NOMO-1 (cell line): ENCODE results near the gene FABP1.

ENCODE experiments used
- DNase-seq, 2 experiments: peaks; one replicate each; lab custom pipeline; 2025; ENCODE audit not compliant: unreplicated experiment in 2 of 2; lab: John Stamatoyannopoulos, UW

FABP1 gene

DNA sequence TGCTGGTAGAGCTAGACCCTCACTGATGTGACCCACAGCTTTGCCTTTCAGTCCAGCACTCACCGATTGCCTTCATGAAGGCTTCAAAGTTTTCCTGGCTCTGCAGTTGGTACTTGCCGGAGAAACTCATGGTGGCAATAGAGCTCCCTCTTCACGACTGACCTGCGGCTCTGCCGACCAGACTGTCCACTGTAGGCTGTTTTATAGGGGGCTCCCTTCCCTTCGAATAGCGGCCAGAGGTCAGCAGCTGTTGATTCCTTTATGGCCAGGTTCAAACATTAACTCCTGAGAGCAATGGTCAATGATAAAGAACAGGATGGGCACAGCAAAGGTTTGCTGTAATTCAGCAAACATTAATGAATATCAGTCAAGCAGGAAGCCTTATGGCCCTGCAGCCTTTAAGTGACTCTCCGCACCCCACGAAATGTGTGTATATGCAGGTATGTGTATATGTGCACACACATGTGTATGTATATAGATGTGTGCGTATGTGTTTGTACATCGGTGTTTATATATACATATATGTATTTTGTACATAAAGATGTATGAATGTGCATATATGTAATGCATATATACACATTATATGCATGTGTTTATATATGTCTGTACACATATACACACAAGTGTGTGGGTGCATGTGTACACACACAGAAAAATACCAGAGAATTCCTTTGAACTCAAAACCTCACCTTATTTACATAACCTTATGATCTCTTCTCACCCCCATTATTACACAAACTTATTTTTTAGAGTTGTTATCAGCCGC lies at the start of gene FABP1:
Gene FABP1 (minus strand): TSS at position 175 of the 766 bp plus-strand sequence. CDS start 45 bp downstream, at position 130.
- DNase-seq: no peak

DNA sequence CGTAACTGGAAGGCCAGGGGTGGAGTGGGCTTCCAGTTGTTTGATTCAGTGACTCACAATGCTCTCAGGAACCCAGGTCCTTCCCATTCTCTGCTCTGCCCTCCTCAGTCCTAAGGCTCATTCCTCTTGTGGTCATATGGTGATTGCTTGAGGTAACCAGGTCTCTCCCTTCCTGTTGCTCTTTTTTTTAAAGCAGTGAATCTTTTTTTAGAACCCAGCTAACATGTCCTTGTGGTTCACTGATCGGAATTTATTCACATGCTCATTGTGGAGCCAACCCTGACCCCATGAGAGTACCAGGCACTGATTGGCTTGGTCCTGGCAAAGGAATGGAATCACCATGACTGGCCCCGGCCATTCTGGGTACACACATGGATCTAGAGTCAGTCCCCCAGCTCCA lies 49.7 kb upstream of the FABP1 start:
- no peak for DNase-seq

DNA sequence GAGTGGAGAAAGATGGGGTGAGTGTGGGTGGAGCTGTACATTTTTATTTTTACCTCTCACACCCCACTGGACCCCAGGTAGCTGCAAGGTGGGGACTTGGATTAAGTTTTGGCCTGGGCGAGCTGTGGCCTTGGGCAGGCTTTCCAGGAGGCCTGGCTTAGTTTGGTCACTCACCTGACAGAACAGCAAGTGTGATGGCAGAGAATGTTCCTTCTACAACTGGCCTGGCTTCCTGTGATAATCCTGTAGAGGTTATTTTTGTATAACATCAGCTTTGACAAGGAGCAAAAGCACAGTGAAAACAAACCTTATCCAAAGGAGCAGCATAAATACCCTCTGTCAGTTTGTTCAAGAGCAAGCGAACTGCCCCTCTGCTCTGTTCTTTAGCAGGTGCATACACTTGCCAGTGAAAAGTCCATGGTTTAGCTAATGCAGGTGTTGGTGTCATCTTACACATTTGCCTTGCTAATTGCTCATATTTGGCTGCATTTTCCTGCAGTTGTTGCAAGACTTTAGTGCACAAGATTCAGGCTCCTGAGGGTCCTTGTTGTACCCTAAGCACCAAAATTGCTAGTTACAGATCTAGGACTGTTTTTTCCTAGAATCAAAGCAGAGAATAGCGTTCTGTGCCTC lies 48.6 kb upstream of the FABP1 start:
- DNase-seq: no peak

DNA sequence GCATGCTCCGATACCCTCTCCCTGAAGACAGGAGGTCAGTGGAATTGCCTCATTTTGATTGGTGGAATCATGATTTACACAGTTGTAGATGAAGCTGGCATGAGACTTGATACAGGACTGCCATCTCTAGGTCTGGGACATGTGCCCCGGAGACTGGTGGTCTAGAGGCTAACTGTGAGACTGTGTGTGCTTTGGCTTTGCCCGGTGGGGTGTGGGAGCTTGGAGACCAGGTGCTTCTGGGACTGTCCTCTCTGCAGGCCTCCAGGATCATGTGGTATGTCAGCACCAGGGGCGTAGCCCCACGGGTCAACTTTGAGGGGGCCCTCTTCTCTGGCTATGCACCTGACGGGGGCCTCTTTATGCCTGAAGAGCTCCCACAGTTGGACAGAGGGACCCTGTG lies 45.0 kb upstream of the FABP1 start:
- DNase-seq: no peak

DNA sequence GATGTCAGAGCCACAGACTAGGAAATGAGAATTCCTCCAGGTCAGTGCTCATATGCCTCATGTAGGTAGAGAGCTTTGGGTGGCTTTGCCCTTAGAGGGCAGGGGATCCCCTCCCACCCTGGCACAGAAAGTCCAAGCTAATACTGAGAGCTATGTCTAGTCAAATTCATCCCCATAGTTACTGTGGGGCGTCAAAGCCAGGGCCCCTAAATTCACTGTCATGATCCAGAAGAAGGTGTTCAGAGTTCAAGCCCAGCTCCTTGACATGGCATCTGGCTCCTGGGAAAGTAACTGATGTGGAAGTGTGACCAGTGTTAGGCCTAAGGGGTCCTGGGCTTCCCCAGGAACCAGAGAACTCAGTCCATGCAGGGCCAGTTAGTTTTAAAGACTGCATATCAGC lies 44.1 kb upstream of the FABP1 start:
- DNase-seq: no peak

DNA sequence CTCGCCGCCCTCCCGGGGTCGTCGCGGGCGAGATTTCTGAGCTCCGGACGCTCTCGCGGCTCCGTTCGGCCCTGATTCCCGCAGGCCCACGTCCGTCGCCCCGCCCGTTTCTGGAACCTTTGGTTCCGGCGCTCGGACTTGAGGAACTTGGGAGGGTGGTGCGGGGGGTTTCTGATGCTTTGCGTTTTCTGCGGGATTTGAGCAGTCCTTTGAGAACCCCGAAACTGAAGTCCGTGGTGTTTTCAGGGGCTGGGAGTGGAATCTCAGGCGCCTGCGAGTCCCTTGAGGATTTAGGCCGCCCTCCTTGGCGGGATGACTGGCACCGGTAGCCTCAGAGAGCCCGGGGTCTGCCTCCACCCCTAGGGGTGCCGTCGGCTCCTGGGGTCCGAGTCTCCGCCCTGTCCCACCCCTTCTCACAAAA lies 42.6 kb upstream of the FABP1 start:
- DNase-seq: peak; percentile 8 to 47

DNA sequence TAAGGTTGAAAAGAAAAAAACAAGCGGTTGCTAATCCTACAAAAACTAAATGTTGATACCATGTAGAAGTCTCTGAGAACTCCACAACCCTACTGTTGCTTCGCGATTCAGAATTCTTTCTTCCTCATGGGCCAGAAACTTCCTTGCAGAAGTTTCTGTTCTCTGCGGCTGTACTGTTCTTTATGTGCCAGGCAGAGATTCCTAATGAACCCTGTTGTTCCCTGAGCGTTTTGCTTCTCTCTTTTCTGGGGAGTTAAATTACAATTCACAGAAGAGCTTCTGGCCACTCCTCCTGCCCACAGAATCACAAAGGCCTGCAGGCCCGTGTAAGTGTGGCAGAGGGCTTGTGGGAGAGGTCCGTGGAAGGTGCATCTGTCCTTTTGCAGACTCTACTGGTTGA lies 40.5 kb upstream of the FABP1 start:
- peak in 1 of 2 experiments; percentile 1 for DNase-seq

DNA sequence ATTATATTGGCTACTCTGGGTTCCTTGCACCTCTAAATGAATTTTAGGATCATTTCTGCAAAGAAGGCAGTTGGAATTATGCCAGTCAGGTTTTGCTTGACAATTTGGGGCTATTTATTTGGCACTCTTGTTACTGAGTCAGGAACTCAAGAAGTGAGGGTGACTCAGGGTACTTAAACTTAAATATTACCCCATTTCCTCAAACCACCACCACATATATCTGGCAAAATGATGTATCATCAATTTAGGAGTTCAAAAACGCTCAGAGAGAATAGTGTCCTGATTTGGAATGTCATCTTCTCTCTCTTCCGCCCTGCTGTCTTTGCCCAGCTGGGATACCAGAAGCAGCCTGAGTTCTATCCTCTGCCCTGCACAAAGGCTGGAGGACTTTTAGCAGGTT lies 39.9 kb upstream of the FABP1 start:
- DNase-seq: peak; percentile 25 to 49

DNA sequence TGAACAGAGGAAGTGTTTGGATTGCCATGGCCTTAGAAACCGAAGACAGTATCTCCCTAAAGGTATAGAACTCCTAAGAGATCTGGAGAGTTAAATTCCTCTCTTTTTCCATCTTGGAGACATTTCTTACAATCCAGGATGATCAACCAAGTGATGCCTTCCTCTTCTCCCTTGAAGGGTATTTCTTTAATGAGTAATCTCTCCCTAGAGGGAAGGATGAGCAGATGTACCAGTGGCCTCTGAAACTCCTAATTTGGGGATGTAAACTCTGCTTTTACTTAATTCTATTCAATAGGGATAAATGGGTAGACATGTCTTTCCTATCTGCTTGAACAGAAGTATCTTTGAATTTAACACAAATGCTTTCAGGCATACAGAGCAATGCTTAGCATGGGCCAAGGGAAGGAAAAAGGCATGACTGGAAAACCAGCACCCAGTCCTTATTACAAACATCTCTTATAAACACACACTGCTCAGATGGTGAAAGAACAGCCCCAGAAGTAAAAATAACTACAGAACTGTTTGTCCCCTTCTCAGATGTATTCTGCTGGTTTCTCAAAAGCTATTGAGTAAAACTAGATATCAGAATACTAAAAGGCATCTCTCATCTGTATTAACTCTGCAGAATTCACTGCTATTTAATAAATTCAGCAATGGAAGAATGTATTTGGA lies 37.6 kb upstream of the FABP1 start:
- no peak for DNase-seq

DNA sequence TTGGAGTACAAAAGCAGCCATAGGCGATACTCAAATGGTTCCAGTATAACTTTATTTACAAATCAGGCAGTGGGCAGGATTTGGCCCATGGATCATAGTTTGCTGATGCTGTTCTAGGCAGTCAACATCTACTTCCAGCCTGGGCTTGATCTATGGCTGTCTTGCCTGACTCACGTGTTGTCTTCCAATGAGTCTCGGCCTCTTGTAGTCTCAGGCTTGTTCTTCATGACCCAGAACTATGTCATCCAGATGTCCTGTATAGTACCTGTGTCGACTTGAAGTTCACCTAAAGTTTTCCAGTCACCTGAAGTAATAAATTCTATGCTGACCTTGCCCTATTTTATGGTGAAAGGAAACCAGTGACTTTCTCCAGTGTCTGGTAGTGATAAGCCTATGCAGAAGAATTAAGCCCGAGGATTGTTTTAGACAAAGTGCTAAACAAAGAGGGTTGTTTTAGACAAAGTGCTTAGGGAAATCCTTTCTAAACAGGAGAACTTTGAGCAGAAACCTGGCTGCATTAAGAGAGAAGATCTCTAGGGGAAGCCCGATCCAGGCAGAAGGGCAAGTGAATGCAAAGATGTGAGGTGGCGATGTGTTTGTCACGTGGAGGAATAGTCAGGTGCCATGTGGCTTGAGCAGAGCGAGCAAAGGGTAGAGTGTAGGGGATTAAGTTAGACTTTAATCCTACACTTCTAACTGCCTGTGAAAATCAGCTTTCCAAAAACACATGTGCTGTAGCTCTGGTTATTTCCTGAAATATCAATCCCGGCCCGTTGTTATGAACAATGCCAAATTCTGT lies 33.8 kb upstream of the FABP1 start:
- DNase-seq: no peak

DNA sequence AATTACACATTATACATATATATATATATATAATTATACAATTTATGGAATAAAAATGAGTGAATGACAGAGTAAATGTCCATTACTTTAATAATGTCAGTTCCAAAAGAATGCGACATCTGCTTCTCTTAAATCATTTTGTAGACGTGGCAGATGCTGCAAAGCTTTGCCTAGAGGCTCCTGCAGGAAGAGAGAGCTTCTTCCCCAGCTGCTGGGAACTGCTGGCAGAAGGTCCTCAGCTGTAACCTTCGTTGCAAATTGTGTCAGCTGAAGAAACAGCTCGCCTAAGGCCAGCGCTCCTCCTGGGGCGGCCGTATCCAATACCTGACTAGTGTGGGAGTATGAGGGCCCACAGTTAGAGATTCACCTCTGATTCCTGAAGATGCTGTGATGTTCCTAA lies 32.7 kb upstream of the FABP1 start:
- no peak for DNase-seq

DNA sequence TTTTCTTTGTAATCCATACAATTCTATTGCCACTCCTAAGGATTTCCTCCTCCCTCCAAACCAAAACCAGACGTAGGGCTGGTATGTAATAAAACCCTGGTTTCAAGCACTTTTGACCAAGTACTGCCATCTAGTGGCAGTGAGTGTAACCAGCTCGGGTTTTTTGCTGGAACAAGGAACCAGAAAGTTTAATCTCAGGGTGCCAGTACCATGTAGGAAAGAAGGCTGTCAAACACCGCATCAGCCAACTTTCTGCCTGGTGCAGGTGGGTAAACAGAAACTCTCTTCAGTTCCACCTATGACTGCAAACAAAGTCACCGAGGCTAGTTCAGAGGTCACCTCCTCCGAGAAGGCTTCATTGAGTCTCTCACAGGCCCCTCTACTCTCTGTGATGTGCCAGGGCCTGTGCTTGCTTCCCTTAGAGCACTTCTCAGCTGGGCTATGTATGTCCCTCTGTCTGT lies 32.1 kb upstream of the FABP1 start:
- peak; percentile 30 to 67 for DNase-seq

DNA sequence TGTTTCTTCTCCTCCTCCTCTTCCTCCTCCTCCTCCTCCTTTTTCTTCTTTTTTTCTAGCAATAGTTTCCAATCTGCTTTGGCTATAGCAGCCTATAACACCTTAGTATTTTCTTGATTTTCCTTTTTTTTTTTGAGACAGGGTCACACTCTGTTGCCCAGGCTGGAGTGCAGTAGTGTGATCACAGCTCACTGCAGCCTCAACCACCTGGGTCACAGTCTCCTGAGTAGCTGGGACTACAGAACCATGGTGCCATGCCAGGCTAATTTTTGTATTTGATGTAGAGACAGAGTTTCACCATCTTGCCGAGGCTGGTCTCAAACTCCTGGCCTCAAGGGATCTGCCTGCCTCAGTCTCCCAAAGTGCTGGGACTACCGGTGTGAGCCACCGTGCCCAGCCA lies 31.6 kb upstream of the FABP1 start:
- no peak for DNase-seq

DNA sequence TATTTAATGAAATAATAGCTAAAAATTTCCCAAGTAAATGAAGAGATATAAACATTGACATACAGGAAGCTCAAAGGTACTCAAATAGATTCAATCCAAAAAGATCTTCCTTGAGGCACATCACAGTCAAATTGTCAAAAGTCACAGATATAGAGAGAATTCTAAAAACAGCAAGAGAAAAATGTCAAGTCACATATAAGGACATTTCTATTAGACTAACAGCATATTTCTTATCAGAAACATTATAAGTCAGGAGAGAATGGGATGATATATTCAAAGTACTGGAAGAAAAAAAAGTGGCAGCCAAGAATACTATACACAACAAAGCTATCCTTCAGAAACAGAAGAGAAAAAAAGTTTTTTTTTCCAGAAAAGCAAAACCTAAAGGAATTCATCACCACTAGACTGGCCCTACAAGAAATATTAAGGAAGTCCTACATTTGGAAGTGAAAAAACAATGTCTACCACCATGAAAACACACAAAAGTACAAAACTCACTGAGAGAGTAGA lies 21.1 kb upstream of the FABP1 start:
- DNase-seq: no peak

DNA sequence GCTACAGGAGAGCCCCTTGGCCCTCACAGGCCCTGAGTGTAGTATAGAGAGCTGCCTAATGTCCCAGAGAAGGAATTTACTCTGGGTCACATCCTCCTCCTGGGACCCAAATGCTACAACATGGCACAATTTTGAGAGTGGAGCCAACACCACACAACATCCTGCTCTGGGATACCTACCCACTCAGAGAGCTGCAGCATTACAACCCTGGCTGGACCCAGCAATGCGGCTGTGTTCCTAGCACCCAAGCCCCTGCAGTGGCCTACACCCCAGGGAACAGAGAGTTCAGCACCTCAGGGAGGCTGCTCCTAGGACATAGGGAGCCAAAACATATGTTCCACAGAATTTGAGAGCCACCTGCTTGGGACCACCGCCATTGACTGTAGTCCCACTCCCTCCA lies 19.3 kb upstream of the FABP1 start:
- DNase-seq: no peak

DNA sequence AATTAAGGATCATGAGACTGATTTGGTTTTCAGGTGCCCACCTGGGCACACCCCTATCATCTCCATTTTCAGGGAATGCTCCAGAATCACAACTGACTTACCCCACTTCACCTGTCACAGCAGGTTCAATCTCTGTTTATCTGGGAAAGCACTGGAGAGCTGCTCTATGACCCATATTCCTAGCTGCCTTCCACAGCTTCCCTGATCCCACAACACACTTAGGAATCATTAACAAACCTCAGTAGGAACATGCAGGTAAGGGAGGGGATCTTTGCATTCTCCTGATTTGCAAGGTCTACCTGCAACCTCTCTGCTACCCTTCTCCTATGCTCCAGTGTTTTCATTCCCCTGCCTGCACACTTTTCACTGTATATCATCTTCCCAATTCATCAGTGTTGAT lies 18.7 kb upstream of the FABP1 start:
- no peak for DNase-seq

DNA sequence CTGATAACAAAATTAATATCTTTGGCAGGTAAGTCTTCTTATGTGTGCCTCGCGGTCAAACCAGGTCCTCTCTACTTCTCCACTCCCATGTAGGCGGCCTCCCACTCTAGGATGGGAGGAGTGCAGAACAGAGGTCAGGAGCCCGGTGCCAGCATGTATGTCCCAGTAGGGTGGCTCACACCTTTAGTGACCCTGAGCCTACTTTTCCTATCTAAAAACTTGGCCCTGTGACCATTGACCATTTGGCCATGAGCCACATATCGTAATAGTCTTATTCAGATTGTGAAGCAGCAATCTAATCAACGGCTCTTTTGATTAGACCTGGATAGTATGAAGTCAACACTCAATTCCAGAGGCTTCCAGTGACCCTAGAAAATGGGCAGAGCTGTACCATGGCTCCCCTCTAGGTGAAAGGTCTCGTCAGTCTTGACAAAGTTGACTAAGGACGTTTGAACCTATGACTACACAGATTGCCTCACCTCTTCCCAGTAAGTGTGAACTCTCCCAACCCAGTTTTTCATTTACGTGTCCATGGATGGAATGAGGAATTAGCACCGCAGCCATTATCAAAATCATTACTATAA lies 17.1 kb upstream of the FABP1 start:
- no peak for DNase-seq

DNA sequence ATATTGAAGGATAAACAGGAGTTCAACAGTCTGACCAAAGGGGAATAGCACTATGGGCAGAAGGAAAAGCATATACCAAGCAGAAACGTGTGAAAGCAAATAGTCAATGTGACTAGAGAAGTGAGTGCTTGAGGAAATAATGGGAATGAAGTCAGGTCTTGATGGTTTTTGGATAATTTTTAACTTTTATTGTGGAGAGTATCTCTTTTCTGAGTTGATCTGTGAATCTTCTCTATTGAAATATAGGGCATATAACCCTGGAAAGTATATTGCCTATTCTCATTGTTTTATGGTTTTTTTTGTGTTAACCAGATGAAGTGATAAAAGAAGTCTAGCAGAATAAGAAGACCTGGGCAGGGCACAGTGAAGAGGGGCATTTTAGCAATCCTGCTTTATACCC lies 16.4 kb upstream of the FABP1 start:
- DNase-seq: no peak

DNA sequence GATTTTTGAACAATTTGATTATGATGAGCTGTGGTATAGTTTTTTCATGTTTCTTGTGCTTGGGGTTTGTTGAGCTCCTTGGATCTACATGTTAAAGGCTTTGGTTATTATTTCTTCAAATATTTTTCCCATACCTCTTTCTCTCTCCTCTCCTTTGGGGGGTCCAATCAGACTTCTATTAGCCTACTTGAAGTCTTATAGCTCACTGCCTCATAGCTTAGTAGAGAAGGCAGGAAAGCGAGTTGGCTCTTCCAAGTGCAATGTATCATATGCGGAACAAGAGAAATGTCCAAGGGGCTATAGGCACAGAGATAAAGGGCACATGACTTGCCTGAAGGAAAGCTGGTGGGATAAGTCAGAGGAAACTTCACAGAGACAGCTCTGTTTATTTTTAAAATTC lies 14.1 kb upstream of the FABP1 start:
- DNase-seq: no peak

DNA sequence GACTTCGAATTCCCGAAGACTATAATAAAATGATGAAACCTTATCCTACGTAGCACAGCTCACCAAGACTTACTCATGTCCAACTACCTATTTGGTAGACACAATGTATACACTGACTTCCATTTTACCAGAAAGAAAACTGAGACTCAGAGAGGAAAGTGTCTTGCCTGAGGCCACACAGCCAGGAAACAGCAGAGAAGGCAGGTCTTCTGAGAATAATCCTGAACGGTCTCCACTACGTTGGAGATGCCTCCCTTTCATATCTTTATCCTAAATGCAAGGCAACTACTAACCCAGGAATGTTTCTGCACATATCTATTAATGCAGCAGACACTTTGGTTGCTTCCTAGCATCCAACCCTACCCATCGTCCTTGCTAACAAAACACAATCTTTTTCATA lies 11.9 kb upstream of the FABP1 start:
- no peak for DNase-seq
